Gastroesophageal sphincter (tissue), 4 donors: Measurements from ENCODE around the gene DHCR24. TPM values are rescaled to one million over a fixed set of nuclear protein-coding genes. Genes with fewer than 3 reads are reported as not detected.

Experiments used
- ATAC-seq: fragments of 150-250 bp; one replicate; pipeline ENCODE4 v1.9.1; 2016; ENCODE audit warnings: mild to moderate bottlenecking, moderate library complexity
- H3K27ac ChIP-seq, 4 donors: fragments of 200-600 bp; sonication (generic) in 3 of 4; 1 replicate in 3 of 4; 2 replicates in 1 of 4; pipeline ENCODE4 v1.5.1; 2016 to 2019
- H3K27me3 ChIP-seq: fragments of 200-600 bp; sonication (generic); one replicate; pipeline ENCODE4 v1.5.1; 2019
- H3K36me3 ChIP-seq, 2 donors: fragments of 200-600 bp; sonication (generic); one replicate each; pipeline ENCODE4 v1.5.1; 2019; ENCODE audit warnings: control low read depth in 1 of 2
- H3K4me1 ChIP-seq, 3 donors: fragments of 200-600 bp; sonication (generic); 1 replicate in 2 of 3; 2 replicates in 1 of 3; pipeline ENCODE4 v1.5.1; 2016 to 2019; ENCODE audit warnings: control low read depth in 2 of 3
- H3K4me3 ChIP-seq, 2 donors: fragments of 200-600 bp; sonication (generic); one replicate each; pipeline ENCODE4 v1.5.1; 2019; ENCODE audit warnings: mild to moderate bottlenecking in 1 of 2, moderate library complexity in 1 of 2
- H3K9me3 ChIP-seq, 3 donors: fragments of 200-600 bp; sonication (generic); one replicate each; pipeline ENCODE4 v1.5.1; 2017 to 2019; ENCODE audit warnings: control low read depth in 2 of 3
- CTCF ChIP-seq, 4 experiments: fragments of 200-600 bp in 2 of 4; fragments of 450-650 bp in 2 of 4; sonication (generic) in 1 of 4; IDR thresholded peaks; one replicate each; pipeline ENCODE4 v1.5.1; 2017 to 2019; ENCODE audit warnings: antibody characterized with exemption in 4 of 4, mild to moderate bottlenecking in 2 of 4, moderate library complexity in 2 of 4
- EP300 ChIP-seq: sonication (generic); formaldehyde crosslinking; IDR thresholded peaks from one replicate; pipeline ENCODE4 v1.6.1; 2017; ENCODE audit warnings: antibody characterized with exemption, mild to moderate bottlenecking
- POLR2A ChIP-seq, 2 donors: fragments of 450-650 bp; IDR thresholded peaks; one replicate each; pipeline ENCODE4 v1.6.1; 2017; ENCODE audit warnings: antibody characterized with exemption in 2 of 2, mild to moderate bottlenecking in 2 of 2, moderate library complexity in 1 of 2
- POLR2AphosphoS5 ChIP-seq: sonication (generic); formaldehyde crosslinking; IDR thresholded peaks from one replicate; pipeline ENCODE4 v1.6.1; 2017; ENCODE audit warnings: antibody characterized with exemption
- WGBS, 2 donors: methylation state at CpG; one replicate each; pipeline ENCODE4 v1.1.5; 2018; ENCODE audit warnings: low coverage in 1 of 2; 5-methylcytosine and 5-hydroxymethylcytosine counted together
- total RNA-seq, 4 donors: library from RNA; depleted of rRNA; stranded (reverse); fragments of >200 nt; gene quantifications; one replicate each; pipeline ENCODE4 v1.1.0, GENCODE V29; 2016

Gene DHCR24
- total RNA-seq, 4 donors from 2014 or later: 7.9 to 31.9 (median 15.9) TPM

GRCh38 chr1:54864460-54865208 is 22.4 kb downstream of the DHCR24 start:
- ATAC-seq: no peak
- no peak for TF ChIP-seq CTCF (IDR thresholded peaks at IDR 0.05)
- TF ChIP-seq POLR2AphosphoS5: no peak
- TF ChIP-seq POLR2A (IDR thresholded peaks at IDR 0.05): no peak
- TF ChIP-seq EP300: no peak
- Histone ChIP-seq H3K4me1 (no peaks in the 10 kb centered on the region), H3K9me3 (no peaks in the 10 kb centered on the region), H3K27ac (no peak overlapping the region), H3K4me3 (no peak overlapping the region), H3K36me3 (peaks cover 0 to 25% of the 10 kb centered on the region in 2 donors), H3K27me3 (no peaks in the 10 kb centered on the region)
- 70 to 97% methylated on average over 2 to 5 of the region's 6 CpGs for WGBS, 2 donors

GRCh38 chr1:54863267-54863665 is 23.7 kb downstream of the DHCR24 start:
- WGBS, 2 donors: 70 to 88% methylated on average over 1 to 3 of the region's 3 CpGs
- Histone ChIP-seq H3K9me3 (no peaks in the 10 kb centered on the region), H3K36me3 (peaks cover 0 to 25% of the 10 kb centered on the region in 2 donors), H3K4me1 (no peaks in the 10 kb centered on the region), H3K27ac (no peak overlapping the region), H3K4me3 (no peak overlapping the region), H3K27me3 (no peaks in the 10 kb centered on the region)
- TF ChIP-seq EP300 (no peak), POLR2AphosphoS5 (no peak), POLR2A (IDR thresholded peaks at IDR 0.05) (no peak), CTCF (IDR thresholded peaks at IDR 0.05) (no peak)
- no peak for ATAC-seq

GRCh38 chr1:54861070-54861761 is 25.8 kb downstream of the DHCR24 start:
- H3K27me3 ChIP-seq: no peaks in the 10 kb centered on the region
- no peak for ATAC-seq
- no peaks in the 10 kb centered on the region for H3K4me1 ChIP-seq
- H3K27ac ChIP-seq: no peak overlapping the region
- no peak overlapping the region for H3K4me3 ChIP-seq
- H3K36me3 ChIP-seq: peaks cover 0 to 14% of the 10 kb centered on the region in 2 donors
- no peak for TF ChIP-seq CTCF (IDR thresholded peaks at IDR 0.05)
- TF ChIP-seq POLR2AphosphoS5: no peak
- TF ChIP-seq POLR2A (IDR thresholded peaks at IDR 0.05): no peak
- no peak for TF ChIP-seq EP300
- 57 to 81% methylated on average over 4 to 5 of the region's 5 CpGs for whole genome bisulfite sequencing, 2 donors
- no peaks in the 10 kb centered on the region for H3K9me3 ChIP-seq

GRCh38 chr1:54859700-54860391 is 27.1 kb downstream of the DHCR24 start:
- 90 to 100% methylated on average over 1 to 5 of the region's 5 CpGs for WGBS, 2 donors
- H3K9me3 ChIP-seq: no peaks in the 10 kb centered on the region
- TF ChIP-seq POLR2A (IDR thresholded peaks at IDR 0.05) (no peak), EP300 (no peak), CTCF (IDR thresholded peaks at IDR 0.05) (no peak), POLR2AphosphoS5 (no peak)
- H3K36me3 ChIP-seq: peaks cover 0 to 4% of the 10 kb centered on the region in 2 donors
- no peak overlapping the region for H3K4me3 ChIP-seq
- H3K27ac ChIP-seq: no peak overlapping the region
- no peak for ATAC-seq
- H3K27me3 ChIP-seq: no peaks in the 10 kb centered on the region
- H3K4me1 ChIP-seq: no peaks in the 10 kb centered on the region
